Colonic mucosa (tissue), 4 donors: ENCODE results near the gene MMP25. TPM values are rescaled to one million over a fixed set of nuclear protein-coding genes. Genes with fewer than 3 reads are reported as not detected.

Experiments used
- DNase-seq: peaks from one replicate; pipeline ENCODE4 v3.0.0-alpha.2; 2020
- H3K27ac ChIP-seq: fragments of 200-600 bp; one replicate; pipeline ENCODE4 v1.8.0; 2021
- H3K27me3 ChIP-seq: fragments of 200-600 bp; one replicate; pipeline ENCODE4 v1.8.0; 2021
- H3K36me3 ChIP-seq: fragments of 200-600 bp; one replicate; pipeline ENCODE4 v1.8.0; 2021
- H3K4me1 ChIP-seq: fragments of 200-600 bp; one replicate; pipeline ENCODE4 v1.8.0; 2021; ENCODE audit warnings: mild to moderate bottlenecking
- H3K4me3 ChIP-seq: fragments of 200-600 bp; one replicate; pipeline ENCODE4 v1.8.0; 2021
- H3K9ac ChIP-seq, 2 donors: one replicate each; pipeline ENCODE4 v1.7.0; 2013; ENCODE audit warnings: control low read depth in 2 of 2, low read depth in 2 of 2, low read length in 2 of 2
- H3K9me3 ChIP-seq: fragments of 200-600 bp; one replicate; pipeline ENCODE4 v1.8.0; 2021
- CTCF ChIP-seq: fragments of 200-600 bp; IDR thresholded peaks from one replicate; pipeline ENCODE4 v1.8.0; 2022; ENCODE audit warnings: antibody characterized with exemption, mild to moderate bottlenecking
- intact Hi-C: fragments of 100-400 bp; cut with DNase I; formaldehyde crosslinking; loops from one replicate; pipeline ENCODE4 v1.14.1; 2022
- total RNA-seq, 2 donors: library from RNA; stranded (reverse); fragmentation: NEBNext Ultra II Directional in 1 of 2; extraction: Animal tissue kit (Norgen Biotek cat#: 25700) in 1 of 2; gene quantifications; one replicate each; pipeline ENCODE4 v1.2.1, GENCODE V29; 2021
- donor health status: healthy.
- donor health status: DM: no; HTN: no; CAD: no.
- donor health status: DM: no; HTN: no; CAD: no.

Gene MMP25
- total RNA-seq, 2 donors from 2014 or later, result 0.44 to 0.88 TPM

DNA sequence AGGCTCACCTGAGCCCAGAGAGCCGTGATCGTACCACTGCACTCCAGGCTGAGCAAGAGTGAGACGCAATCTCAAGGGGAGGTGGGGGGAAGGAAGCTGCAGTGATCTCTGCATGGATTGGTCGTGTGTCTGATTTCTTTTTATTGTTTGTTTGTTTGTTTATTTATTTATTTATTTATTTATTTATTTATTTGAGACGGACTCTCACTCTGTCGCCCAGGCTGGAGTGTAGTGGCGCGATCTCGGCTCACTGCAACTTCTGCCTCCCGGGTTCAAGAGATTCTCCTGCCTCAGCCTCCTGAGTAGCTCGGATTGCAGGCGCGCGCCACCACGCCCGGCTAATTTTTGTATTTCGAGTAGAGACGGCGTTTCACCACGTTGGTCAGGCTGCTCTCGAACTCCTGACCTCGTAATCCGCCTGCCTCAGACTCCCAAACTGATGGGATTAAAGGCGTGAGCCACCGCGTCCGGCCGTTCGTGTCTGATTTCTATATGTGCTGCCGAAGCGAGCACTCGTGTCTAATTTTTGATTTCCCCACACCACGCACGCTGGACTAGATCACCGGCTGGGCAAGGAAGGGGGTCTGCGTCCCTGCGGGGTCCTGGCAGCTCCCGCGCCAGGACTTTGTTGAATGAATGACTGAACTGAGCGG is 26.6 kb upstream of the MMP25 start:
- no peak overlapping the region for H3K9ac ChIP-seq
- peak overlapping the region; percentile 79 for H3K4me3 ChIP-seq
- no peaks in the 10 kb centered on the region for H3K9me3 ChIP-seq
- no peak for TF ChIP-seq CTCF
- H3K27me3 ChIP-seq, result no peaks in the 10 kb centered on the region
- no peak for DNase-seq
- H3K36me3 ChIP-seq, result no peaks in the 10 kb centered on the region
- intact Hi-C loops, result no loop called here
- H3K27ac ChIP-seq, result peak overlapping the region; percentile 96
- H3K4me1 ChIP-seq, result peaks cover 18% of the 10 kb centered on the region

DNA sequence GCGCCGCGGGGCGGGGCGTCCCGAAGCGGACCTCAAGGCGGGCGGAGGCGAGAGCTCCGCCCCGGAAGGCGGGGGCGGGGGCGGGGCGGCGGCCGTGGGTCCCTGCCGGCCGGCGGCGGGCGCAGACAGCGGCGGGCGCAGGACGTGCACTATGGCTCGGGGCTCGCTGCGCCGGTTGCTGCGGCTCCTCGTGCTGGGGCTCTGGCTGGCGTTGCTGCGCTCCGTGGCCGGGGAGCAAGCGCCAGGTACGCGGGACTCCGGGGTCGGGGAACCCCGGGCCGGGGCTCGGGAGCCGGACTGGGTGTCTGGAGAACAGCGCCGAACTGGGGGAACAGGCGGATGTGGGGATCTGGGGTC is 26.1 kb upstream of the MMP25 start, which contains the start of gene TNFRSF12A:
TNFRSF12A (plus strand) TSS at position 122 of the 357 bp plus-strand sequence; CDS start at position 152, 30 bp downstream.
- Histone ChIP-seq H3K4me1 (peaks cover 18% of the 10 kb centered on the region), H3K4me3 (peak within 1 kb of the TSS; percentile 79), H3K9me3 (no peaks in the 10 kb centered on the region), H3K27me3 (no peaks in the 10 kb centered on the region), H3K36me3 (no peaks in the 10 kb centered on the region), H3K9ac (peak within 1 kb of the TSS; percentile 83 to 96), H3K27ac (peak within 1 kb of the TSS; percentile 96)
- DNase-seq, result peak; percentile 86
- intact Hi-C loops, result no loop called here
- no peak for TF ChIP-seq CTCF

- TF ChIP-seq CTCF, result no peak
Measured at GRCh38 chr16:3020604-3021448, 25.5 kb upstream of the MMP25 start.

DNA sequence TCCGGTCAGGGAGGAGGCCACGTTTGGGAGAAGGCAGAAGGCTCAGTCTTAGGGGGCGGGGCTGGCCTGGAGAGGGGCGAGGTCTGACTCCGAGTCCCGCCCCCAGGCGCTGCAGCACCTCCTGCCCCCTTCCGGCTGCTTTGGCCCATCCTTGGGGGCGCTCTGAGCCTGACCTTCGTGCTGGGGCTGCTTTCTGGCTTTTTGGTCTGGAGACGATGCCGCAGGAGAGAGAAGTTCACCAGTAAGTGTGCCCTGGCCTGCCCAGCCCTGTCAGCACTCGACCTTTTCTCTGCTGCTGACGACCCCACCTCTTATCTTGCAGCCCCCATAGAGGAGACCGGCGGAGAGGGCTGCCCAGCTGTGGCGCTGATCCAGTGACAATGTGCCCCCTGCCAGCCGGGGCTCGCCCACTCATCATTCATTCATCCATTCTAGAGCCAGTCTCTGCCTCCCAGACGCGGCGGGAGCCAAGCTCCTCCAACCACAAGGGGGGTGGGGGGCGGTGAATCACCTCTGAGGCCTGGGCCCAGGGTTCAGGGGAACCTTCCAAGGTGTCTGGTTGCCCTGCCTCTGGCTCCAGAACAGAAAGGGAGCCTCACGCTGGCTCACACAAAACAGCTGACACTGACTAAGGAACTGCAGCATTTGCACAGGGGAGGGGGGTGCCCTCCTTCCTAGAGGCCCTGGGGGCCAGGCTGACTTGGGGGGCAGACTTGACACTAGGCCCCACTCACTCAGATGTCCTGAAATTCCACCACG is 24.7 kb upstream of the MMP25 start:
- Histone ChIP-seq H3K9me3 (no peaks in the 10 kb centered on the region), H3K27ac (peak overlapping the region; percentile 96), H3K4me3 (peak overlapping the region; percentile 79), H3K27me3 (no peaks in the 10 kb centered on the region), H3K4me1 (peaks cover 18% of the 10 kb centered on the region), H3K36me3 (no peaks in the 10 kb centered on the region), H3K9ac (peak overlapping the region; percentile 83 to 96)
- TF ChIP-seq CTCF, result no peak
- intact Hi-C loops, result no loop called here
- DNase-seq, result peak; percentile 90

More at GRCh38 chr16:3020604-3021448, 25.5 kb upstream of the MMP25 start:
- intact Hi-C loops, result no loop called here
- peak; percentile 79 for DNase-seq
- Histone ChIP-seq H3K36me3 (no peaks in the 10 kb centered on the region), H3K9ac (peak overlapping the region; percentile 83 to 96), H3K9me3 (no peaks in the 10 kb centered on the region), H3K4me1 (peaks cover 18% of the 10 kb centered on the region), H3K27me3 (no peaks in the 10 kb centered on the region), H3K4me3 (peak overlapping the region; percentile 79), H3K27ac (peak overlapping the region; percentile 96)

DNA sequence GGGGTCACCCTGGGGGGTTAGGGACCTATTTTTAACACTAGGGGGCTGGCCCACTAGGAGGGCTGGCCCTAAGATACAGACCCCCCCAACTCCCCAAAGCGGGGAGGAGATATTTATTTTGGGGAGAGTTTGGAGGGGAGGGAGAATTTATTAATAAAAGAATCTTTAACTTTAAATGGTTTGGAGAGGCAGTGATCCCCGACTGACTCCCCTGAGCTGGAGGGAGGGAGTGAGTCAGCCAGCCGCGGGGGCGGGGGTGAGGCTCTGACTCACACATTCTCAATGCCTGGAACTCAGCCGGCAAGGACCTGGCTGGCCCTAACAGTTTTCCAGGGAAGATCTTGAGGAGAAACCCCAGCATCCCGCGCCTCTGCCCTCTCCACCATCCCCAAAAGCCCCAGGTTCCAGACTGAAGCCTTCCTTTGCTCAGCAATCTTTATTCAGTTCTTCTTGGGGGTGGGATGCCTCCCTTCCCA is 24.1 kb upstream of the MMP25 start:
- intact Hi-C loops, result no loop called here
- Histone ChIP-seq H3K9me3 (no peaks in the 10 kb centered on the region), H3K4me3 (peak overlapping the region; percentile 79), H3K9ac (peak overlapping the region; percentile 55 to 96), H3K4me1 (peaks cover 18% of the 10 kb centered on the region), H3K36me3 (no peaks in the 10 kb centered on the region), H3K27ac (peak overlapping the region; percentile 96), H3K27me3 (no peaks in the 10 kb centered on the region)
- peak; percentile 88 for DNase-seq
- TF ChIP-seq CTCF, result no peak
